Spleen (tissue), 11 donors: ENCODE data around the gene PPP1R2B. TPM values are rescaled to one million over a fixed set of nuclear protein-coding genes. Genes with fewer than 3 reads are reported as not detected.

ENCODE experiments used
- DNase-seq: peaks from one replicate; pipeline ENCODE4 v3.0.0-alpha.2; 2020
- H3K27ac ChIP-seq, 8 donors: fragments of 200-600 bp; sonication (generic) in 7 of 8; 1 replicate in 4 of 8; 2 replicates in 4 of 8; pipeline versions ENCODE4 v1.5.0 to v1.8.0; 2016 to 2021; ENCODE audit warnings: inconsistent platforms in 4 of 8, mild to moderate bottlenecking in 4 of 8, moderate library complexity in 1 of 8
- H3K27me3 ChIP-seq, 7 donors: fragments of 200-600 bp; sonication (generic) in 6 of 7; replicated peaks in 1 of 7; 1 replicate in 4 of 7; 2 replicates in 3 of 7; pipeline versions ENCODE4 v1.5.0 to v1.8.0; 2016 to 2021; ENCODE audit warnings: inconsistent platforms in 3 of 7, mild to moderate bottlenecking in 1 of 7
- H3K36me3 ChIP-seq, 6 donors: fragments of 200-600 bp; sonication (generic) in 5 of 6; 1 replicate in 4 of 6; 2 replicates in 2 of 6; pipeline versions ENCODE4 v1.5.0 to v1.8.0; 2016 to 2021; ENCODE audit warnings: inconsistent platforms in 2 of 6
- H3K4me1 ChIP-seq, 6 donors: fragments of 200-600 bp; sonication (generic) in 5 of 6; 1 replicate in 3 of 6; 2 replicates in 3 of 6; pipeline versions ENCODE4 v1.5.0 to v1.8.0; 2016 to 2021; ENCODE audit warnings: inconsistent platforms in 3 of 6
- H3K4me3 ChIP-seq, 8 donors: fragments of 200-600 bp; sonication (generic) in 7 of 8; 1 replicate in 4 of 8; 2 replicates in 4 of 8; pipeline versions ENCODE4 v1.5.0 to v1.8.0; 2016 to 2021; ENCODE audit warnings: inconsistent platforms in 4 of 8, mild to moderate bottlenecking in 4 of 8, moderate library complexity in 2 of 8
- H3K9me3 ChIP-seq, 8 donors: fragments of 200-600 bp; sonication (generic) in 7 of 8; 1 replicate in 4 of 8; 2 replicates in 4 of 8; pipeline versions ENCODE4 v1.5.0 to v1.8.0; 2016 to 2021; ENCODE audit warnings: inconsistent platforms in 4 of 8
- CTCF ChIP-seq, 11 experiments: fragments of 200-600 bp in 7 of 11; fragments of 450-650 bp in 4 of 11; sonication (generic) in 4 of 11; IDR thresholded peaks in 8 of 11; conservative IDR thresholded peaks in 3 of 11; 1 replicate in 7 of 11; 2 replicates in 4 of 11; pipeline versions ENCODE4 v1.4.0 to v1.8.0; 2016 to 2021; ENCODE audit warnings: antibody characterized with exemption in 11 of 11, inconsistent platforms in 4 of 11, mild to moderate bottlenecking in 1 of 11
- POLR2A ChIP-seq, 3 donors: fragments of 450-650 bp; IDR thresholded peaks; one replicate each; pipeline ENCODE4 v1.5.1; 2017; ENCODE audit warnings: antibody characterized with exemption in 3 of 3, mild to moderate bottlenecking in 1 of 3
- POLR2AphosphoS5 ChIP-seq, 3 donors: sonication (generic); formaldehyde crosslinking; IDR thresholded peaks; one replicate each; pipeline ENCODE4 v1.5.1; 2017; ENCODE audit warnings: antibody characterized with exemption in 3 of 3
- WGBS, 5 donors: extraction: QIAGEN DNeasy Blood & Tissue Kit in 3 of 5; methylation state at CpG; one replicate each; pipeline versions ENCODE4 v1.1.5 to v1.1.7; 2013 to 2018; 5-methylcytosine and 5-hydroxymethylcytosine counted together
- intact Hi-C: fragments of 100-400 bp; cut with DNase I; formaldehyde crosslinking; loops from one replicate; pipeline ENCODE4 v1.15.0; 2023; ENCODE audit warnings: low total_unique reads
- polyA plus RNA-seq, 3 donors: library from polyadenylated mRNA; stranded (reverse); fragments of 200-250 nt; gene quantifications; one replicate each; pipeline ENCODE4 v1.2.1, GENCODE V29; 2013
- small RNA-seq, 4 donors: library from RNA; depleted of rRNA; stranded (forward); fragments of <200 nt; gene quantifications; one replicate each; pipeline ENCODE3, GENCODE V24; 2016
- total RNA-seq, 7 donors: library from RNA; depleted of rRNA in 3 of 7; stranded (reverse); fragments of >200 nt in 3 of 7; fragmentation: NEBNext Ultra II Directional in 4 of 7; extraction: Animal tissue kit (Norgen Biotek cat#: 25700) in 4 of 7; gene quantifications; one replicate each; pipeline versions ENCODE4 v1.1.0 to v1.2.1, GENCODE V29; 2016 to 2021
- donor health status: healthy with polysubstance abuse.
- donor health status: DM: no; HTN: no; CAD: no; lungs with moderate emphysema.
- donor health status: DM: no; HTN: no; CAD: no.
- donor health status: Bipolar disorder and iron deficiency.
- donor health status: healthy.
- donor health status: DM: no; HTN: no; CAD: no.
- donor health status: DM: yes; HTN: yes; CAD: no.

PPP1R2B gene
- total and polyA plus RNA-seq, 10 donors = 0.03 to 0.04 TPM; not detected in 8

- Histone ChIP-seq H3K27ac (no peak overlapping the region), H3K4me3 (no peak overlapping the region), H3K4me1 (peaks cover 0 to 5% (median 0%) of the 10 kb centered on the region in 6 donors), H3K36me3 (no peaks in the 10 kb centered on the region), H3K27me3 (no peaks in the 10 kb centered on the region), H3K9me3 (no peaks in the 10 kb centered on the region)
- WGBS, 5 donors = 8 to 38% (median 20%) methylated on average over 1 of the region's 1 CpG
- intact Hi-C loops = no loop called here
- no peak for TF ChIP-seq CTCF (IDR thresholded peaks at IDR 0.05 in 8 of 11, conservative IDR thresholded peaks at IDR 0.05 in 3 of 11)
- no peak for DNase-seq
Measured at GRCh38 chr5:156893517-156893916, 43.4 kb downstream of the PPP1R2B start.

- intact Hi-C loops = no loop called here
- DNase-seq = no peak
- WGBS, 5 donors = 78 to 86% (median 78%) methylated on average over 7 of the region's 7 CpGs
- H3K27me3 ChIP-seq = no peaks in the 10 kb centered on the region
- H3K36me3 ChIP-seq = no peaks in the 10 kb centered on the region
- TF ChIP-seq POLR2AphosphoS5 (IDR thresholded peaks at IDR 0.05) = no peak
- TF ChIP-seq POLR2A (IDR thresholded peaks at IDR 0.05) = no peak
- TF ChIP-seq CTCF (IDR thresholded peaks at IDR 0.05 in 8 of 11, conservative IDR thresholded peaks at IDR 0.05 in 3 of 11) = no peak
- H3K9me3 ChIP-seq = no peaks in the 10 kb centered on the region
- no peak overlapping the region for H3K4me3 ChIP-seq
- no peak overlapping the region for H3K27ac ChIP-seq
- peaks cover 0 to 5% (median 0%) of the 10 kb centered on the region in 6 donors for H3K4me1 ChIP-seq
Measured at GRCh38 chr5:156896546-156896945, 46.5 kb downstream of the PPP1R2B start.

Small RNAs within 50 kb of the gene (small RNA-seq; reads per million reads assigned to genes)
- 0 reads per million in 4 donors for gene RNU6-556P

Other genes starting within 250 kb of the PPP1R2B start
- gene TIMD4, start 112.9 kb downstream of the PPP1R2B start, total RNA-seq = 10 to 100 TPM in 4 of 7 donors, 1 to 10 TPM in 3; 4.4 to 18.2 (median 12.6) TPM
- 10 to 100 TPM in 1 of 3 donors, 1 to 10 TPM in 2; 2.2 to 11.5 (median 3.4) TPM for gene TIMD4, start 112.9 kb downstream of the PPP1R2B start, polyA plus RNA-seq
- 1 to 10 TPM in 2 of 7 donors, under 1 TPM in 2, not detected in 3; 0.52 to 1.5 (median 1.0) TPM for gene HAVCR1, start 208.8 kb downstream of the PPP1R2B start, total RNA-seq
- not detected for gene HAVCR1, start 208.8 kb downstream of the PPP1R2B start, polyA plus RNA-seq